ENCODE measurements around the gene MFSD2A.
A peak's percentile ranks its signal among the peaks of the same experiment; 100 is the strongest.
"Not testable (repeated sequence)": the region's sequence is repeated elsewhere in the genome, so short reads cannot be mapped to it uniquely, and the experiment has no call there.

The MFSD2A gene

DNA sequence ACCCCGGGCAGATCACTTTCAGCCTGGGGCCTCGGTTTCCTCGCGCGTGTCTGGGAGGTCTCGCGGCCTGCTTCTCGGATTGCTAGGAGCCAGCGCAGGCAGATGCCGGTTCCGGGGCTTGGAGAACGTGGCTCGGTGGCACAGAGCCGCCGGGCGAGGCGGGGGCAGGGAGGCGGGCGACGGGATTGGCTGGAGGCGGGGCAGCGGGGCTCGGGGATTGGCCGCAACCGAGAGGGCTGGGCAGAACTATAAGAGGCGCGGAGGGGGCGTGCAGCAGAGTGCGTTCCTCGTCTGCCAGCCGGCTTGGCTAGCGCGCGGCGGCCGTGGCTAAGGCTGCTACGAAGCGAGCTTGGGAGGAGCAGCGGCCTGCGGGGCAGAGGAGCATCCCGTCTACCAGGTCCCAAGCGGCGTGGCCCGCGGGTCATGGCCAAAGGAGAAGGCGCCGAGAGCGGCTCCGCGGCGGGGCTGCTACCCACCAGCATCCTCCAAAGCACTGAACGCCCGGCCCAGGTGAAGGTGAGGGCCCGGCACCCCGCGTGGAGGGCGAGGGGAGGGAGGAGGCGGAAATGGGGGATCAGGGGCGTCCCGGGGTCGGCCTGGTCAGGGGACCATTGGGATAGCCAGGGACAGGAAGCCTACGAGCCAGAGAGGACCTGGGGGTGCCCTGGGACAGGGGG lies at the start of gene MFSD2A:
TSS of gene MFSD2A (plus strand) at position 276 of the 677 bp plus-strand sequence. CDS start at position 424, 148 bp downstream.
- H3K9ac ChIP-seq (ENCODE audit: low read length): no peak within 1 kb of the TSS
- H3K27me3 ChIP-seq (ENCODE audit: control insufficient read depth, insufficient read depth, low read length): no peaks in the 10 kb centered on the region
- H3K4me3 ChIP-seq (ENCODE audit: low read length): peak within 1 kb of the TSS; percentile 75
- H3K27ac ChIP-seq (ENCODE audit: low read depth, low read length): no peak within 1 kb of the TSS
- H3K36me3 ChIP-seq (ENCODE audit: control insufficient read depth, insufficient read depth, low read length): no peaks in the 10 kb centered on the region
- peaks cover 8% of the 10 kb centered on the region for H3K4me1 ChIP-seq (ENCODE audit: control insufficient read depth, insufficient read depth, low read length)

DNA sequence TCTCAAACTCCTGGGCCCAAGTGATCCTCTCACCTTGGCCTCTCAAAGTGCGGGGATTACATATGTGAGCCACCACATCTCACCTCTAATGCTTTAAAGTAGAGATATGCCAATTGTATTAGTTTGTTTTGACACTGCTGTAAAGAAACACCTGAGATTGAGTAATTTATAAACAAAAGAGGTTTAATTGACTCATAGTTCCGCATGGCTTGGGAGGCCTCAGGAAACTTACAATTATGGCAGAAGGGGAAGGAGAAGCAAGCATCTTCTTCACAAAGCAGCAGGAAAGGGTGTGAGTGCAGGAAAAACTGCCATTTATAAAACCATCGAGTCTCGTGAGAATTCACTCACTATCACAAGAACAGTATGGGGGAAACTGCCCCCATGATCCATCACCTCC lies 49.8 kb upstream of the MFSD2A start:
- no peaks in the 10 kb centered on the region for H3K4me1 ChIP-seq (ENCODE audit: control insufficient read depth, insufficient read depth, low read length)
- H3K9ac ChIP-seq (ENCODE audit: low read length): no peak overlapping the region
- peaks cover 7% of the 10 kb centered on the region for H3K27me3 ChIP-seq (ENCODE audit: control insufficient read depth, insufficient read depth, low read length)
- no peak overlapping the region for H3K27ac ChIP-seq (ENCODE audit: low read depth, low read length)
- no peaks in the 10 kb centered on the region for H3K36me3 ChIP-seq (ENCODE audit: control insufficient read depth, insufficient read depth, low read length)
- H3K4me3 ChIP-seq (ENCODE audit: low read length): no peak overlapping the region

DNA sequence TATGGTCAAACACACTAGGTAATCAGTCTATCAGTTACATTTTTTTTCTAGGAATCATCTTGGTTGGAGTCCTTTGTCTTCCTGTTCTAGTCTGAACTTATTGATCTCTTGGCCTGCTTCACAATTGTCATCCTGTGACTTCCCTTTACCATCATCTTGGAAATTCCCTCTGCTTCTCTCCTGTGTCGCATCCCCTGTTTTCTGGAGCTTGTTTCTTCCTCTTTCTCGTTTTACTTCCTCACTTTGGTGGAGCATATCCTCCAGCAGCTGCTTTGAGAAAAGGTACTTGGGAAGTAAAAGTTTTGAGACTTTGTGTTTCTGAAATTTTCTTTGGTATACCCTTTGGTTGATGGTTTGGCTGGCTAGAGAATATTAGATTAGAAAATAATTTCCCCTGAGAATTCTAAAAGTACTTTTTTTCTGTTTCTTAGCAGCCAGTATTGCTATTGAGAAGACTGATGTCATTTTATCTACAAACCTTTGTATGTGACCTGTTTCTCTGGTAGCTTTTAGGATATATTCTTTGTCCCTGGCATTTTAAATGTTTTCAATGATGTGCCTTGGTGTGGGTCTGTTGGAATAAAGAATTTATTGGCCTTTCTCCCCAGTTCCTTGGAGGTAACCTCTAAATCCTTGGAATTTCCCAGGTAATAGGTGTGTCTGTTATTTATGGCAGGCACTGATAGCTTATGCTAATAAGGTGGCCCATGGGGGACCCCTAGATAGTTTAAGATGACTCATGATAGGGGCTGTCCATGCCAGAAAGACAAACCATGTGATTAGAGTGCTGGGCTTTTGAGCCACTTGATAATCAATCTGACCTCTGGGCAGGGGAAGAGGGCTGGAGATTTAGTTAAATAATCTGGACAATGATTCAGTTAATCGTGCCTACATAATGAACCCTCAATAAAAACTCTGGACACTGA lies 47.2 kb upstream of the MFSD2A start:
- Histone ChIP-seq H3K4me1 (ENCODE audit: control insufficient read depth, insufficient read depth, low read length) (no peaks in the 10 kb centered on the region), H3K9ac (ENCODE audit: low read length) (no peak overlapping the region), H3K27me3 (ENCODE audit: control insufficient read depth, insufficient read depth, low read length) (no peaks in the 10 kb centered on the region), H3K4me3 (ENCODE audit: low read length) (no peak overlapping the region), H3K27ac (ENCODE audit: low read depth, low read length) (no peak overlapping the region), H3K36me3 (ENCODE audit: control insufficient read depth, insufficient read depth, low read length) (no peaks in the 10 kb centered on the region)

DNA sequence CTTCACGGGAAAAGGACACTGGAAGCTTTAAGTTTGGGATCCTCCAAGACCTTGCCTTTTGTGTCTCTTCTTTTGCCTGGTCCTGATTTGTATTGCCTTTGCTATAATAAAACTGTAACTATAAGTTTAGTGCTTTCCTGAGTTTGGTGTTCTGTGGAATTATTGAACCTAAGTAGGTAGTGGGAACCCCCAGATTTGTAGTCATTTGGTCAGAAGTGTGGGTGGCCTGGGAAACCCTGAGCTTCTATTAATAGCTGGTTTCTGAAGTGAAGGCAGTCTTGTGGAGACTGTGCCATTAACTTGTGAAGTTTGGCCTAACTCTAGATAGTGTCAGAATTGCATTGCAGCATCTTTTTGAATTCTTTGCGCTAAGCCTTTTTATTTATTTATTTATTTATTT lies 46.4 kb upstream of the MFSD2A start:
- no peaks in the 10 kb centered on the region for H3K36me3 ChIP-seq (ENCODE audit: control insufficient read depth, insufficient read depth, low read length)
- no peaks in the 10 kb centered on the region for H3K27me3 ChIP-seq (ENCODE audit: control insufficient read depth, insufficient read depth, low read length)
- H3K9ac ChIP-seq (ENCODE audit: low read length): no peak overlapping the region
- H3K27ac ChIP-seq (ENCODE audit: low read depth, low read length): no peak overlapping the region
- H3K4me1 ChIP-seq (ENCODE audit: control insufficient read depth, insufficient read depth, low read length): no peaks in the 10 kb centered on the region
- H3K4me3 ChIP-seq (ENCODE audit: low read length): no peak overlapping the region

DNA sequence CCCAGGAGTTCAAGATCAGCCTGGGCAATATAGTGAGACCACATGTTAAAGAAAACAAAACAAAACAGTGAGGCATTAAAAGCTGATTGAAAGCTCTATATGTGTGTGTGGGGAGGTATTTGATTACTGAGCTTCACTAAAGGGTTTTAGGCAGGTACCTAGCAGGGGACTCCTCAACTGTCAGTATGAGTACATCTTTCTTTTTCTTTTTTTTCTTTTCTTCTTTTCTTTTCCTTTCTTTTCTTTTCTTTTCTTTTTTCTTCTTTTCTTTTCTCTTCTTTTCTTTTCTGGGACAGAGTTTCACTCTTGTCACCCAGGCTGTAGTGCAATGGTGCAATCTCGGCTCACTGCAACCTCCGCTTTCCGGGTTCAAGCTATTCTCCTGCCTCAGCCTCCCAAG lies 44.7 kb upstream of the MFSD2A start:
- no peaks in the 10 kb centered on the region for H3K36me3 ChIP-seq (ENCODE audit: control insufficient read depth, insufficient read depth, low read length)

DNA sequence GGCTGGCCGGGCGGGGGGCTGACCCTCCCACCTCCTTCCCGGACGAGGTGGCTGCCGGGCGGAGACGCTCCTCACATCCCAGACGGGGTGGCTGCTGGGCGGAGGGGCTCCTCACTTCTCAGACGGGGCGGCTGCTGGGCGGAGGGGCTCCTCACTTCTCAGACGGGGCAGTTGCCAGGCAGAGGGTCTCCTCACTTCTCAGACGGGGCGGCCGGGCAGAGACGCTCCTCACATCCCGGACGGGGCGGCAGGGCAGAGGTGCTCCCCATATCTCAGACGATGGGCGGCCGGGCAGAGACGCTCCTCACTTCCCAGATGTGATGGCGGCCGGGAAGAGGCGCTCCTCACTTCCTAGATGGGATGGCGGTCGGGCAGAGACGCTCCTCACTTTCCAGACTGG lies 41.8 kb upstream of the MFSD2A start:
- H3K9ac ChIP-seq (ENCODE audit: low read length); H3K27ac ChIP-seq (ENCODE audit: low read depth, low read length); H3K36me3 ChIP-seq (ENCODE audit: control insufficient read depth, insufficient read depth, low read length); H3K4me3 ChIP-seq (ENCODE audit: low read length); H3K4me1 ChIP-seq (ENCODE audit: control insufficient read depth, insufficient read depth, low read length); H3K27me3 ChIP-seq (ENCODE audit: control insufficient read depth, insufficient read depth, low read length): not testable (repeated sequence)

More for the DNA sequence above, 44.7 kb upstream of the MFSD2A start:
- Histone ChIP-seq H3K4me1 (ENCODE audit: control insufficient read depth, insufficient read depth, low read length) (no peaks in the 10 kb centered on the region), H3K9ac (ENCODE audit: low read length) (no peak overlapping the region), H3K4me3 (ENCODE audit: low read length) (no peak overlapping the region), H3K27me3 (ENCODE audit: control insufficient read depth, insufficient read depth, low read length) (no peaks in the 10 kb centered on the region), H3K27ac (ENCODE audit: low read depth, low read length) (no peak overlapping the region)

DNA sequence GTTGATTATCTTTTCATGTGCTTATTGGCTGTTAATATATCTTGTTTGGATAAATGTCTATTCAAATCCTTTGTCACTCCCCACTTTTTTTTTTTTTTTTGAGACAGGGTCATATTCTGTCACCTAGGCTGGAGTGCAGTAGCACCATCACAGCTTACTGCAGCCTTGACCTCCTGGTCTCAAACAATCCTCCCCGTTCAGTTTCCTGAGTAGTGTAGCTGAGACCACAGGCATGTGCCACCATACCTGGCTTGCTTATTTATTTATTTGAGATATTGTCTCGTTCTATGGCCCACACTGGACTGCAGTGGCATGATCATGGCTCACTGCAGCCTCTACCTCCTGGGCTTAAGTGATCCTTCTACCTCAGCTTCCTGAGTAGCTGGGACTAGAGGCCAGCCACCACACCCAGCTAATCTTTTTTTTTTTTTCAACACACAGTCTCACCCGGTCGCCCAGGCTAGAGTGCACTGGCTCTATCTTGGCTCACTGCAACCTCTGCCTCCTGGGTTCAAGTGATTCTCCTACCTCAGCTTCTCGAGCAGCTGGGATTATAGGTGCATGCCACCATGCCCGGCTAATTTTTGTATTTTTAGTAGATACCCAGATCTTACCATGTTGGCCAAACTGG lies 39.3 kb upstream of the MFSD2A start:
- H3K27me3 ChIP-seq (ENCODE audit: control insufficient read depth, insufficient read depth, low read length): no peaks in the 10 kb centered on the region
- H3K4me1 ChIP-seq (ENCODE audit: control insufficient read depth, insufficient read depth, low read length): no peaks in the 10 kb centered on the region
- no peaks in the 10 kb centered on the region for H3K36me3 ChIP-seq (ENCODE audit: control insufficient read depth, insufficient read depth, low read length)
- H3K4me3 ChIP-seq (ENCODE audit: low read length): no peak overlapping the region
- no peak overlapping the region for H3K27ac ChIP-seq (ENCODE audit: low read depth, low read length)
- no peak overlapping the region for H3K9ac ChIP-seq (ENCODE audit: low read length)

DNA sequence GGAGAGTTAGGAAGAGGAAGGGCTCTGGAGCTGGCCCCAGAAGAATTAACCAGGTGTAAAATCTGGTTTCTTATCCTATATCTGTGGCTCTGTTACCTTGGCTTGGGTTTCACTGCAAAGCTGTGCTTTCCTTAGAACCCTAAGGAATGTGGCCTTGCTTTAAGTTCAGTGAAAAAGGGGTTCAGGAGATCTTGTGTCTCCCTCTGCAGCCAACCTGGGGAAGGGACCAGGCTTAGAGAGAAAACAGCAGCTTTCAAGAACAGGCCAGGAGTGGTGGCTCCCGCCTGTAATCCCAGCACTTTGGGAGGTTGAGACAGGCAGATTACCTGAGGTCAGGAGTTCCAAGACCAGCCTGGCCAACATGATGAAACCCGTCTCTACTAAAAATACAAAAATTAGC lies 37.1 kb upstream of the MFSD2A start:
- H3K27me3 ChIP-seq (ENCODE audit: control insufficient read depth, insufficient read depth, low read length): no peaks in the 10 kb centered on the region
- no peaks in the 10 kb centered on the region for H3K36me3 ChIP-seq (ENCODE audit: control insufficient read depth, insufficient read depth, low read length)
- H3K27ac ChIP-seq (ENCODE audit: low read depth, low read length): no peak overlapping the region
- no peaks in the 10 kb centered on the region for H3K4me1 ChIP-seq (ENCODE audit: control insufficient read depth, insufficient read depth, low read length)
- H3K4me3 ChIP-seq (ENCODE audit: low read length): no peak overlapping the region
- no peak overlapping the region for H3K9ac ChIP-seq (ENCODE audit: low read length)

DNA sequence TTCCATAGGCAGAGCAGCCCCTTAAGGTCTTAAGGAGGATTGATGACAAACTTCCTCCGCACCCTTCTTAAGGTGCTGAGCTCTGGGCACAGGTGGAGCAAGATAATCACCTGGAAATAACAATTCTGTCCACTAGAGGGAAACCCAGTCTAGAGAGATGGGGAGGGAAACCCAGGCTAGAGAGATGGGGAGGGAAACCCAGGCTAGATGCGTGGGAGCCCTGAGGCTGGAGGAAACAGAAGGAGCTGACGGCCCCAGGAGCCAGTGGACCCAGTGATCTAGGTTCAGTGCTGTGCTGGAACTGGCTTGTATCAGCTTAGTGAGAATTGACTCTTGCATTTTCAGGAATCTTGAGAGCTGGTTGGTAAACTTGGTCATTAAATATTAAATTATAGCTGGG lies 35.4 kb upstream of the MFSD2A start:
- Histone ChIP-seq H3K27me3 (ENCODE audit: control insufficient read depth, insufficient read depth, low read length) (no peaks in the 10 kb centered on the region), H3K4me3 (ENCODE audit: low read length) (no peak overlapping the region), H3K36me3 (ENCODE audit: control insufficient read depth, insufficient read depth, low read length) (no peaks in the 10 kb centered on the region)

DNA sequence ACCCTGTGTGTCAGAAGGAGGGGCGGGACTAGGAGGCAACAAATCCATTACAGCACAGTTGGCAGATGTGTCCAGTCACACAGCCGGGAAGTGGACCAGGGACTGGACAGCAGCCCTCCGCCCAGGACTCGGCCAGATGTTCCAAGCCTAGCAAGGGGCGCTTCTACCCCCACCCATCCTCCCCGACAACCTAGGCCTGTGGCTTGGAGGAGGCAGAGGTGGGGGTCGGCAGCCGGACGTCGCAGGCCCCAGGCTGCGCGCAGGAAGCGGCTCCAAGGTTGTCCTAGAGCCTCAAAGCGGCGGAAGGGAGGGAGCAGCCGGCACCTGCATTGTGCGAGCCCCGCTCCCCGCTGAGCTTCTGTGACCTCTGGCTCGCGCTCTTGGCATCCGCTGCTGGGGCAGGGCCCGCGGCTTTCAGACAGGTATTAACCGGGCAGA lies 32.7 kb upstream of the MFSD2A start:
- H3K36me3 ChIP-seq (ENCODE audit: control insufficient read depth, insufficient read depth, low read length): no peaks in the 10 kb centered on the region
- no peak overlapping the region for H3K4me3 ChIP-seq (ENCODE audit: low read length)
- no peaks in the 10 kb centered on the region for H3K27me3 ChIP-seq (ENCODE audit: control insufficient read depth, insufficient read depth, low read length)

More for the DNA sequence above, 35.4 kb upstream of the MFSD2A start:
- Histone ChIP-seq H3K9ac (ENCODE audit: low read length) (no peak overlapping the region), H3K27ac (ENCODE audit: low read depth, low read length) (no peak overlapping the region), H3K4me1 (ENCODE audit: control insufficient read depth, insufficient read depth, low read length) (no peaks in the 10 kb centered on the region)

DNA sequence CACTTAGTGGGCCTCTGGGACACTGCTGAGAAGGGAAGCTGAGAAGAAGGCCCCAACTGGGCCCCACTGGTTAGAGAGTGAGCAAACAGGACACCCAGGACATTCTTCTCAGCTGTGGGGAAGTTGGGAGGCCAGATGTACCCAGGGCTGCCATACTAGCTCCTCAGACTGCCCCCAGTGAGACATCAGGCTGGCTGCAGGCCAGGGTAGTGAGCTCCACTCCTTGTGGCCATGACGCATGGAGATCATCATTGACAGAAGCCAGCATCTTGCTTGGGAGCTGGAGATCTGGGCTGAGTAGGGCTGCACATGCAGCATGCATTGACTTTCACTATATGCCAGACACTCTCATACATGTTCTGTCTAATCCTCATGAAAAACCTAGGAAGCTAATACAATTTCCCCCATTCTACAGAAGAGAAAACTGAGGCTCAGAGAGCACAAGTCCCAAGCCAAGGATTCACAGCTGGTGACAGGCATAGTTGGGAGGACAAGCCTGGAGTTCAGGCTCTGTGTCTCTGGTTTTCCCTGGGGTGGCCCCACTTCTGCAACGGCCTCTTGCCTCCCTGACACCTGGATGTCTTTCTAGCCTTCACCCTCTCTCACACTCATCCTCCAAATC lies 29.1 kb upstream of the MFSD2A start:
- H3K36me3 ChIP-seq (ENCODE audit: control insufficient read depth, insufficient read depth, low read length): no peaks in the 10 kb centered on the region
- no peak overlapping the region for H3K27ac ChIP-seq (ENCODE audit: low read depth, low read length)
- no peak overlapping the region for H3K9ac ChIP-seq (ENCODE audit: low read length)
- H3K27me3 ChIP-seq (ENCODE audit: control insufficient read depth, insufficient read depth, low read length): no peaks in the 10 kb centered on the region
- H3K4me1 ChIP-seq (ENCODE audit: control insufficient read depth, insufficient read depth, low read length): no peaks in the 10 kb centered on the region
- no peak overlapping the region for H3K4me3 ChIP-seq (ENCODE audit: low read length)

More for the DNA sequence above, 32.7 kb upstream of the MFSD2A start:
- H3K4me1 ChIP-seq (ENCODE audit: control insufficient read depth, insufficient read depth, low read length): no peaks in the 10 kb centered on the region
- no peak overlapping the region for H3K9ac ChIP-seq (ENCODE audit: low read length)
- H3K27ac ChIP-seq (ENCODE audit: low read depth, low read length): no peak overlapping the region

DNA sequence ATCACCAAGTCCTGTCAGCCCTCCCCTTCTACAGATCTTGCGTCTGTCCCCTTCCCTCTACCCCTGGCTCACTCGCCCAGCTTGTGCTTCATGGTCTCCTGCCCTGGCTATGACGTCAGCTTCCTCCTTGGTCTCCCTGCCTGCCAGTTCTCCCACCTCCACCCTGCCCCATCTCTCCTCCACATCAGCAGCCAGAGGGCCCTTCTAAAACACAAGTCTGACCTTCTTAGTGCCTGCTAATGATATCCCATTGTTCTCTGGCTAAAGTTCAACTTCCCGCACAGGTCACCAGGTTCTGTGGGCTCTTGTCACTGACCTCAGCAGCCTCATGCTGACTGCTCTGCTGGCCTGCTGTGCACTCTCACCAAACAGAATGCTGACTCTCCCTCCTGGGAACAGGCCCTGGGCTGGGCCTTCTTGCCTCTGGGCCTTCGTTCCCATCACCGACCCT lies 28.6 kb upstream of the MFSD2A start:
- Histone ChIP-seq H3K9ac (ENCODE audit: low read length) (no peak overlapping the region), H3K4me1 (ENCODE audit: control insufficient read depth, insufficient read depth, low read length) (no peaks in the 10 kb centered on the region), H3K36me3 (ENCODE audit: control insufficient read depth, insufficient read depth, low read length) (no peaks in the 10 kb centered on the region), H3K27ac (ENCODE audit: low read depth, low read length) (no peak overlapping the region), H3K27me3 (ENCODE audit: control insufficient read depth, insufficient read depth, low read length) (no peaks in the 10 kb centered on the region), H3K4me3 (ENCODE audit: low read length) (no peak overlapping the region)

Data from rectal smooth muscle tissue (tissue), 1 donor.